GM18526 (cell line): ENCODE measurements around the gene RABEP2.

Experiments used
- POLR2A ChIP-seq: IDR thresholded peaks from 3 replicates; pipeline ENCODE4 v1.6.1; 2011; ENCODE audit not compliant: insufficient read length; ENCODE audit errors: extremely low read depth

Gene RABEP2

DNA sequence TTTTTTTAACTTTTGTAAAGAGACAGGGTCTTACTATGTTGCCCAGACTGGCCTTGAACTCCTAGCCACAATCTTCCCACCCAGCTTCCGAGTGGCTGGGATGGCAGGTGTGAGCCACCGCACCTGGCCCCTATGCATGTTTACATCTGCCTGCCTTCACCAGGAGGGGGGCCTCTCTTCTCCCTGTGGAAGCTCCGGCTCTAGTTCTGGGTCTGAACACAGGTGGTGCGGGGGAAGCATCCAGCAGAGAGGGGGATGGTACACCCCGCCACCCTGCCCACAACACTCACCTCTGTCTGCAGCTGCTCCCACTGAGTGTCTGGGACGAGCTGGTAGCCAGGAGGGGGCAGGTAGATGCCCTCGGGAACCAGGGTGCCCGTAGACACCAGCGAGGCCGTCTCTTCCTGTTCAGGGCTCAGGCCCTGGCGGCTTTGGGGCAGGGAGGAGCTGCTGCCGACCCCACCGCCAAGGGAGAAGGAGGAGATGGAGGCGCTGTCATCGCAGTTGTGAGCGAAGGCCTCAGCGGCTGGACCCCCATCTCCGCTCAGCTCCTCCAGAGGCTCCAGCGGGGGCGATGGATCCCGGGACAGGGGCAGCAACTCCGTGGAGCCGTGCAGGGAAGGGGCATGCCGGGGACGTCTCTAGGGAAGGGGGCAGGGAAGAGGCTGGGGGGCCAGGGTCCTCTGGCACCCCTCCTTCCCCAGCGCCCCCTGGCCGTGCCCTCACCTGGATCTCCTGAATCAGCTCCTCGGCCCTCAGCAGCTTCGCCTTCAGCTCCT lies 10.9 kb downstream of the RABEP2 start:
- TF ChIP-seq POLR2A: no peak

DNA sequence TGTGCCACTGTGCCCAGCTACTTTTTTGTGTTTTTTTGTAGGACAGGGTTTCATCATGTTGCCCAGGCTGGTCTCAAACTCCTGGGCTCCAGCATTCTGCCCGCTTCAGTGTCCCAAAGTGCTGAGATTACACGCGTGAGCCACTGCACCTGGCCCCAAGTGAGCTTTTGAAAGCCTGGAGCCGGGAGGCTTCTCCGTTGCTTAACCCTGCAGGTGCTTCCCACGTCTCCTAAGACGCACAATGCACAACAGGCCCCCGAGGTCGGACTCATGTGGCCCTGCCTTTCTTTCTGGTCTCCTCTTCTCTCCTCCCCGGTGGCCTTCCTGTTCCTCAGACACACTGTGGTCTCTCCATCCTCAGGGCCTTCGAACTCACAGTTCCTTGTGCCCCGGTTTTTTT lies 12.5 kb downstream of the RABEP2 start:
- TF ChIP-seq POLR2A: no peak

DNA sequence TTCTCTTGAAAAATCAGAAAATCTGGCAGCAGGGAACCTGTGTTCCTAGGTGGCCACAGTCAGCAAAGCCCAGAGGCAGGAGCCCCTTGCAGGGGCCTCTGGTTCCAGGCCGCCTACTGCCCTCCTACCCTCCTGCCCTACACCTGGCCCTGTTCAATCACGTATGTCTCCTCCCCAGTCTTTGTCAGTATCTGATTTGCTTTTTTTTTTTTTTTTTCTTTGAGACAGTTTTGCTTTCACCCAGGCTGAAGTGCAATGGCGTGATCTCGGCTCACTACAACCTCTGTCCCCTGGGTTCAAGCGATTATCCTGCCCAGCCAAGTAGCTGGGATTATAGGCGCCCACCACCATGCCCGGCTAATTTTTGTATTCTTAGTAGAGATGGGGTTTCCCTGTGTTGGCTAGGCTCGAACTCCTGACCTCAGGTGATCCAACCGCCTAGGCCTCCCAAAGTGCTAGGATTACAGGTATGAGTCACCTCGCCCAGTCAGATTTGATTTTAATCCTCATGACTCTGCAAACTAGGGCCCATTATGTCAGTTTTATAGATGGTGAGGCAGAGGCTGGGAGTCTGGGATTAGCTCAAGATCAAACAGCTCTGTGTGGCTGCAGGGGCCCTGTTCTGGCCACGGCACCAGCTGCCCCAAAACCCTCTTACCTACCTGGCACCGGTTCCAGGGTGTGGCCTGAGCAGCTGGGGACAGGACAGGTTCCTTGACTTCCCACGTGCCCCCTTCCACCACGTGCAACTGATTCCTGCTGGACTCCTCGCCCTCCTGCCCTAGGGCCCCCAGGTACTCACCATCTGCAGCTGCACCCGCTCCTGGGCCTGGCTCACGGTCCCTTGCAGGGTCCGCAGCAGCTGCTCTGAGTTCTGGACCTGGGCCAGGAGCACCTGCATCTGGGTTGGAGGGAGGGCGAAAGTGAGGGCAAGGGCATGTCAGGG lies 14.7 kb downstream of the RABEP2 start:
- no peak for TF ChIP-seq POLR2A

DNA sequence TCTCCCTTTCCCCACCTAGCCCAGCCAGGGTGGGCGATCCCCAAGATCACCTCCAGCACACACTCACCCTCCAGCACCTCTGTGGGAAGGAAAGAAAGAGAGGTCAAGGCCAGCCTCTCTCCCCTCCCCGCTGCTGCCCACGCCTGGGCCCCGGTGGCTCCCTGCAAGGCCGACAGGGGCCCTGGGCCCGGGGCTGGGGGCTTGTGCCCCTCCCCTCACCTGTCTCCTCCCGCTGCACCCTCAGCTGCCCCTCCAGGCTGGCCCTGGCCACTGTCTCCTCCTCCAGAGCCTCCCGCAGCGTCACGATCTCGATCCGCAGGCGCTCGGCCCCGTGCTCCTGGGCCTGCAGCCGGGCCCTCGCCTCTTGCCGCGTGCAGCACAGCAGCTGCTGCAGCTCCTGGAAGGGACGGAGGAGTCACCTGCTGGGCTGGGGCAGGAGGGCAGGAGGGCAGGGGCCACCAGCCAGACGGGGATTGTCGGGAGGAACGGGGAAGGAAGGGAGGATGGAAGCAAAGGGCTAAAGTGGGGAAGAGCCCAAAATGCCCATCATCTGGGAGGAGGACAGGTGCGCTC lies 19.2 kb downstream of the RABEP2 start:
- TF ChIP-seq POLR2A: no peak

DNA sequence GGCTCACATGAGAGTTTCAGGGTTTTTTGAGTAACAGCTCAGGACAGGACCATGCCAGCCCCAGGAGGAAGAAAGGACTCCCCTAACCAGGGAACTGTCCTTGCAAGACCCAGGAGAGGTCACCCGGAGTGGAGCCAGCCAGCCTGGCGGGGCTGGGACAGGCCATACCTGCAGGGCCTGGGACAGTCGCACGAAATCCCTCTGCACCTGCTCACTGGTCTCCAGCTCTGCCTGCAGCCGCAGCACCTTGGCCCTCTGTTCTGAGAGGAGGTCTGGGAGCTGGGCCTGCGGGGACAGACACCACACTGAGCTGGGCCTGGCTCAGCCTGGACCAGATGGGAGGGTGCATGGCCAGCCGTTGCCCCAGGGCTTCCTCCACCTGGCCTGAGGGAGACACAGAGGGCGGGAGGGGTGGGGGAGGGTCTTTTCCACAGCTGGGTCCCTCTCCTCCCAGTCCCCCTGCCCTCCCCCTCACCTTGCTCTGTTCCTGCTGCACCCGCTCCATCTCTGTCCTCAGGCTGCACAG lies 19.7 kb downstream of the RABEP2 start:
- TF ChIP-seq POLR2A: no peak

DNA sequence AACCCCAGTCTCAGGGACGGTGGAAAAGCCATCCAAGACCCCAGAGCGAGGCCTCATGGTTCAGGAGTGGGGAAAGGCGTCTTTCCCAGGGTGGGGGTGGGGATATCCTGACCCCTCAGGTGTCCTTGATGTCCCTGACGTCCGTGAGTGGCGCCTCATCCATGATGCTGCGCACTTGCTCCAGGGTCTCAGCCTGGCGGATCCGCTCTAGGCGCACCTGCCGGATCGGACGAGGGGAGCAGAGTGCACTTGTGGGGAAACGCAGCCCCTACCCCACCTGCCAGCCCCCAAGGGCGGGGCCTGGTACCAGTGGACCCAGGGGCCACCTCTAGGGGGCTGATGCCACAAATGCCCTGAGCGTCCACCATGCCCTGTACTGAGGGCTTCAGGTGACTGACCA lies 20.2 kb downstream of the RABEP2 start:
- no peak for TF ChIP-seq POLR2A

DNA sequence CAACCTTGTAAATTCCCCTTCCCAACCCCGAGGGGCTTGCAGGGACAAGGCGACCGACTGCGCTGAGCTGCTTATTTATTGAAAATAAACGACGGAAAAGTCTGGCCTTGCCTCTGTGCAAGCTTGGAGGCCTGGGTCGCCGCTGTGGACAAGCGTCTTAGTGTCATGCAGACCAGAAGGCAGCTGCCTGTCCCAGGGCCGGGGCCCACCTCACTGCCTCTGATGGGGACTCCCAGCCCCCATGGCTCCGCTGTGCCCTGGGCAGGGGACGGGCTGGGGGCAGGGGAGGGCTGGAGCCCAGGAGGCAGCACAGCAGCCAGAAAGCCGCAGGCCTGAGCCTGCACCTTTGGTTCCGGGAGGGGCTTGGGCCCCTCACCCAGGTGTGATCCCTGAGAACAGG lies 20.7 kb downstream of the RABEP2 start:
- no peak for TF ChIP-seq POLR2A

DNA sequence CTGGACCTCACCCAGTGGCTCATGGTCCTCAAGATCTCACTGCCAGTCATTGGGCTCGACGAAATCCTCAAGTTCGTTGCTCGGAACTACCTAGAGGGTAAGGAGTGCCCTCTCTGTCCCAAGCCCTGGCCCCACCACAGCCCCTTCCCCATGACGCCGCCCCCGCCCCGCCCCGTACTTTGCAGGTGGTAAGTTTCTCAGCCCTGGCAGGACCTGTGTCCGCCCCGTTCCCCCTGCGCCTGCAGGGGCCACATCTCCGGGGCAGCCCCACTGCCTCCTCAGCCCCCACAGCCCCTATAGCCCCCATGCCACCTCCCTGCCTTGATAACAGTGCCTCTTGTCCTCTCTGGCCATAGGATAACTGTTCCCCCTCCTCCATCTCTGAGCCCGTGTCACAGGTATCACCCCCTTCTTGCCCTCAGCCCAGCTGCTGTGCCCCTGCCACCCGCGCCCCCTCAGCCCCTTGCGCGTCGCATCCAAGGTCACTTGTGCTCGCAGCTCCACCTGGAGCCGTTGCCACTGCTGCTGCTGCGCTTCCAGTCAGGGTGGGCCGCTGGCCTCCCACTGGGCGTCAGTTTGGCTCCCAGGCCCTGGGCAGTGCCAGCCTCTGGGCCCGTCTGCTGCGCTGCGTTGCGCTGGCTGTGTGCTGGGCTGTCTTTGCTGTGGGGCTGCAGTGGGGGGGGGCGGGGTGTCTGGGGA lies 21.5 kb downstream of the RABEP2 start:
- no peak for TF ChIP-seq POLR2A

DNA sequence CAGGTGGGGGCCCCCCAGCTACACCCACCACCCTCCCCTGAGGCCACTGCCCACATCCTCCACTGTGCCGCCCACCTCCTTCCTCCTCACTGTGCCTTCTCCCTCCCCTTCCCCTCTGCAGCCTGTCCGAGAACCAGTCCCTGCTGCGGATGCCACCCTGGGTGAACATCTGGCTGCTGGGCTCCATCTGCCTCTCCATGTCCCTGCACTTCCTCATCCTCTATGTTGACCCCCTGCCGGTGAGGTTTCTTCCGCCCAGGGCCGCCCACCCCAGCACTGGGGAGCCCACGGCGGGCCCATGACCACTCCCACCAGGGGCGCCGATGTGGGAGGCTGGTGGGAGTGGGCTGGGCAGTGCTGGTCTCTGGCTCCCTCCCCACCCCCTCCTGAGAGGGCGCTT lies 22.1 kb downstream of the RABEP2 start:
- TF ChIP-seq POLR2A: no peak

DNA sequence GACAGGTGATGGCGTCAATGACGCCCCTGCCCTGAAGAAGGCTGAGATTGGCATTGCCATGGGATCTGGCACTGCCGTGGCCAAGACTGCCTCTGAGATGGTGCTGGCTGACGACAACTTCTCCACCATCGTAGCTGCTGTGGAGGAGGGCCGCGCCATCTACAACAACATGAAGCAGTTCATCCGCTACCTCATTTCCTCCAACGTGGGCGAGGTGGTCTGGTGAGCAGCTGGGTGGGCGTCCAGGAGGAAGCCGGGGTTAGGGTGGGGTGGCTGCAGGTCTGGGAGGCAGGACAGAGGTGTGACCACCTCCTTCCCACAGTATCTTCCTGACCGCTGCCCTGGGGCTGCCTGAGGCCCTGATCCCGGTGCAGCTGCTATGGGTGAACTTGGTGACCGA lies 23.2 kb downstream of the RABEP2 start:
- TF ChIP-seq POLR2A: no peak

DNA sequence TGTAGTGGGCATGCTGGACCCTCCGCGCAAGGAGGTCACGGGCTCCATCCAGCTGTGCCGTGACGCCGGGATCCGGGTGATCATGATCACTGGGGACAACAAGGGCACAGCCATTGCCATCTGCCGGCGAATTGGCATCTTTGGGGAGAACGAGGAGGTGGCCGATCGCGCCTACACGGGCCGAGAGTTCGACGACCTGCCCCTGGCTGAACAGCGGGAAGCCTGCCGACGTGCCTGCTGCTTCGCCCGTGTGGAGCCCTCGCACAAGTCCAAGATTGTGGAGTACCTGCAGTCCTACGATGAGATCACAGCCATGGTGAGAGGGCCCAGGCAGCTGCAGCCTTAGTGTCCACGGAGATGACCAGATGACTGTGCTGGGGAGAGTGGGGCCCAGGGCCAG lies 24.4 kb downstream of the RABEP2 start:
- no peak for TF ChIP-seq POLR2A

DNA sequence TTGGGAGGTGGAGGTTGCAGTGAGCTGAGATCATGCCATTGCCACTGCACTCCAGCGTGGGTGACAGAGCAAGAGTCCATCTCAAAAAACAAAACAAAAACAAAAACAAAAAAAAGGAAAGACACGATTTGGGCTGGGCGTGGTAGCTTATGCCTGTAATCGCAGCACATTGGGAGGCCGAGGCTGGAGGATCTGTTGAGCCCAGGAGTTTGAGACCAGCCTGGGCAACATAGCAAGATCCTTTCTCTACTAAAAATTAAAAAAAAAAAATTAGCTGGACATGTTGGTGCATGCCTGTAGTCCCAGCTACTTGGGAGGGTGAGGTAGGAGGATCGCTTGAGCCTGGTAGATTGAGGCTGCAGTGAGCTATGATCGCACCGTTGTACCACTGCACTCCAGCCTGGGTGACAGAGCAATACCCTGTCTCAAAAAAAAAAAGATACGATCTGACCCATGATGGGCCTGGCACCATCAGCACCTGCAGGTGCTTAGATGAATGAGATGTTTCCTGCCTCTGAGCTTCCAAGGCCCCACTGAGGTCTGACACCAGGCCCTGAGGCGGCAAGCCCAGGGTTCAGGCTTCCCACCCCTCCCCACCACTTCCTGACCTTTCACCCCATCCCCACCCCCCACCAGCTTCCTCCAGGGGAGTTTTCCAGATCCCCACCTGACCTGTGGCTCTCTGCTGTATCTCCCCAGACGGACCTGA lies 25.0 kb downstream of the RABEP2 start:
- TF ChIP-seq POLR2A: no peak

DNA sequence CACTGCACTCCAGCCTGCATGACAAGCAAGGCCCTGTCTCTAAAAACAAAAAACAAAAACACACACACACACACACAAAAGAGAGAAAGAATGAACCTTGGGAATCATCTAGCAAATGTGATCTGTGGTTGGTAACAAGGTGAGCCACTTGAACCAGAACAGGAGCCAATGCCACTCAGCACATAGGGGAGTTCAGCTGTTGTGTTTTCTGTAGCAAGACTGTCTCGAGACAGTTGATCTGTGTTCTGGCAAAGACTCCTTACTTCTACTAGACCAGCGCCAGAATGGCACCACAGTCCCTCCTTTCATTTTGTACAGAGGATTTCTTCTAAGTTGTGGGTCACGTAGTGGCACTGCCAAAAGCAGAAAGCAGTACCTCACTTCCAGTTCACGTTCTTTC lies 26.1 kb downstream of the RABEP2 start:
- no peak for TF ChIP-seq POLR2A

DNA sequence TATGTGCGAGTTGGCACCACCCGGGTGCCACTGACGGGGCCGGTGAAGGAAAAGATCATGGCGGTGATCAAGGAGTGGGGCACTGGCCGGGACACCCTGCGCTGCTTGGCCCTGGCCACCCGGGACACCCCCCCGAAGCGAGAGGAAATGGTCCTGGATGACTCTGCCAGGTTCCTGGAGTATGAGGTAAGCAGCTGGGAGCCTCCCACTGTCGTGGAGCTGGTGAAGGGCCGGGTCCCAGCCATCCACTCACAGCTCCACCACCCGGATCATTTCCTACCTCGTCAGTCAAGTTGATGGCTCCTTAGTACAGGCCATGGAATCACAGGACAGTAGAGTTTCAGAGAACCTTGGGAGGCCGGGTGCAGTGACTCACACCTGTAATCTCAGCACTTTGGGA lies 26.8 kb downstream of the RABEP2 start:
- TF ChIP-seq POLR2A: no peak

DNA sequence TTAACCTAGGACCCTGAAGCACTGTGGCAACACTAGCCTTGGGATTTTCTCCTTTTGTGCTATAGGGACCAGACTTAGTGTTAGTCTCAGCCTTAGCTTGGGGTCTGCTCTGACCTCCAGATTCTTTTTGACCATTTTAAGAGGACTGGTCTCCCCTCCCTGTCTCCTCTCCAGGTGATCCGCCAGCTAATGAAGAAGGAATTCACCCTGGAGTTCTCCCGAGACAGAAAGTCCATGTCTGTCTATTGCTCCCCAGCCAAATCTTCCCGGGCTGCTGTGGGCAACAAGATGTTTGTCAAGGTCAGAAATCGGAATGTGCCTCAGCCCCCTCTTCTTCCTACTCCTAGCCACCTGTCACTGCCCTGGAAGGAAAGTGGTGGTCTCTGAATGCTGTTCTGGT lies 27.2 kb downstream of the RABEP2 start:
- TF ChIP-seq POLR2A: no peak

DNA sequence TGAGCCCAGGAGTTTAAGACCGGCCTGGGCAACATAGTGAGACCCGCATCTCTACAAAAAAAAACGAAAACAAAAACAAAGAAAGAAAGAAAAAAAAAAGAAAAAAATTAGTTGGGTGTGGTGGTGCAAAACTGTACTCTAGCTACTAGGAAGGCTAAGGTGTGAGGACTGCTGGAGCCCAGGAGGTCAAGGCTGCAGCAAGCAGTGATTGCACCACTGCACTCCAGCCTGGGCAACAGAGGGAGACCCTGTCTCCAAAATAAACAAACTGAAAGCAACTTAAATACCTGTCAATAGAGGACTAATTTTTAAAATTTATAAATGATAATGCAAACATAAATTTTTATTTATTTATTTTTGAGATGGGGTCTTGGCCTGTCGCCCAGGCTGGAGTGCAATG lies 29.4 kb downstream of the RABEP2 start:
- TF ChIP-seq POLR2A: no peak
